Large intestine (tissue), 3 donors: Measurements from ENCODE around the gene CLK4. TPM values are rescaled to one million over a fixed set of nuclear protein-coding genes. Genes with fewer than 3 reads are reported as not detected.
"Not testable (repeated sequence)": the region's sequence is repeated elsewhere in the genome, so short reads cannot be mapped to it uniquely, and the experiment has no call there.

Experiments
- DNase-seq, 2 donors: peaks; one replicate each; pipeline versions ENCODE4 v3.0.0 to v3.0.0-alpha.2; 2013
- H3K27ac ChIP-seq: one replicate; pipeline ENCODE4 v1.5.1; 2013; ENCODE audit warnings: low read length
- H3K27me3 ChIP-seq: 2 replicates; pipeline ENCODE4 v1.6.1; 2013; ENCODE audit warnings: low read length; ENCODE audit not compliant: control insufficient read depth, insufficient read depth
- H3K36me3 ChIP-seq: 2 replicates; pipeline ENCODE4 v1.6.1; 2013; ENCODE audit warnings: low read length; ENCODE audit not compliant: control insufficient read depth, insufficient read depth
- H3K4me1 ChIP-seq: one replicate; pipeline ENCODE4 v1.6.1; 2013; ENCODE audit warnings: low read length; ENCODE audit not compliant: control insufficient read depth, insufficient read depth
- H3K4me3 ChIP-seq: one replicate; pipeline ENCODE4 v1.5.1; 2013; ENCODE audit warnings: low read length
- H3K9me3 ChIP-seq: one replicate; pipeline ENCODE4 v1.6.1; 2013; ENCODE audit warnings: mild to moderate bottlenecking, low read depth, low read length, moderate library complexity; ENCODE audit not compliant: control insufficient read depth
- WGBS: methylation state at CpG from one replicate; pipeline ENCODE4 v1.1.5; 2013; ENCODE audit warnings: low lambda C conversion rate; ENCODE audit not compliant: insufficient coverage; 5-methylcytosine and 5-hydroxymethylcytosine counted together
- polyA plus RNA-seq: library from polyadenylated mRNA; unstranded; fragments of 120-200 nt; gene quantifications from one replicate; pipeline ENCODE4 v1.2.1, GENCODE V29; 2013

CLK4 gene
- polyA plus RNA-seq, 1 donor = 45.5 TPM

GRCh38 chr5:178588769-178589168 is 38.1 kb downstream of the CLK4 start:
- Histone ChIP-seq H3K27ac (no peak overlapping the region), H3K36me3 (no peaks in the 10 kb centered on the region), H3K27me3 (peaks cover 57% of the 10 kb centered on the region), H3K9me3 (peaks cover 3% of the 10 kb centered on the region), H3K4me3 (no peak overlapping the region), H3K4me1 (no peaks in the 10 kb centered on the region)
- WGBS = no CpG with 5 or more reads among the region's 8 CpGs
- DNase-seq = no peak

GRCh38 chr5:178587763-178588611 is 38.9 kb downstream of the CLK4 start:
- H3K4me3 ChIP-seq = no peak overlapping the region
- no peaks in the 10 kb centered on the region for H3K36me3 ChIP-seq
- DNase-seq = no peak
- no peak overlapping the region for H3K27ac ChIP-seq
- peaks cover 57% of the 10 kb centered on the region for H3K27me3 ChIP-seq
- H3K4me1 ChIP-seq = no peaks in the 10 kb centered on the region
- H3K9me3 ChIP-seq = peaks cover 3% of the 10 kb centered on the region
- WGBS = 40% methylated on average over 1 of the region's 13 CpGs

GRCh38 chr5:178586396-178586795 is 40.5 kb downstream of the CLK4 start:
- Histone ChIP-seq H3K4me1 (no peaks in the 10 kb centered on the region), H3K9me3 (peaks cover 3% of the 10 kb centered on the region), H3K27me3 (peaks cover 49% of the 10 kb centered on the region), H3K27ac (no peak overlapping the region), H3K4me3 (no peak overlapping the region), H3K36me3 (no peaks in the 10 kb centered on the region)
- DNase-seq = no peak
- WGBS = no CpG with 5 or more reads among the region's 2 CpGs

- DNase-seq, H3K4me1 ChIP-seq, H3K4me3 ChIP-seq, H3K36me3 ChIP-seq, H3K27ac ChIP-seq, H3K9me3 ChIP-seq: not testable (repeated sequence)
- H3K27me3 ChIP-seq = peaks cover 40% of the 10 kb centered on the region
- WGBS = 100% methylated on average over 3 of the region's 11 CpGs
These were observed 41.4 kb downstream of the CLK4 start for GRCh38 chr5:178585421-178585820.

GRCh38 chr5:178583279-178583678 is 43.6 kb downstream of the CLK4 start:
- peaks cover 3% of the 10 kb centered on the region for H3K9me3 ChIP-seq
- H3K4me1 ChIP-seq = no peaks in the 10 kb centered on the region
- peaks cover 25% of the 10 kb centered on the region for H3K27me3 ChIP-seq
- H3K4me3 ChIP-seq = no peak overlapping the region
- H3K27ac ChIP-seq = no peak overlapping the region
- no peak for DNase-seq
- H3K36me3 ChIP-seq = no peaks in the 10 kb centered on the region
- no CpG with 5 or more reads among the region's 8 CpGs for WGBS

- H3K27ac ChIP-seq = no peak overlapping the region
- H3K4me3 ChIP-seq = no peak overlapping the region
- peaks cover 3% of the 10 kb centered on the region for H3K9me3 ChIP-seq
- DNase-seq = no peak
- no peaks in the 10 kb centered on the region for H3K36me3 ChIP-seq
- no peaks in the 10 kb centered on the region for H3K4me1 ChIP-seq
- no CpG with 5 or more reads among the region's 13 CpGs for WGBS
- H3K27me3 ChIP-seq = peaks cover 25% of the 10 kb centered on the region
These were observed 44.6 kb downstream of the CLK4 start for GRCh38 chr5:178582291-178582690.

- Histone ChIP-seq H3K27me3 (peaks cover 24% of the 10 kb centered on the region), H3K27ac (no peak overlapping the region), H3K36me3 (no peaks in the 10 kb centered on the region), H3K4me1 (no peaks in the 10 kb centered on the region), H3K4me3 (no peak overlapping the region), H3K9me3 (peaks cover 3% of the 10 kb centered on the region)
- no CpG with 5 or more reads among the region's 3 CpGs for WGBS
- no peak for DNase-seq
These were observed 45.2 kb downstream of the CLK4 start for GRCh38 chr5:178581621-178582020.

GRCh38 chr5:178580271-178580955 is 46.4 kb downstream of the CLK4 start:
- Histone ChIP-seq H3K36me3 (no peaks in the 10 kb centered on the region), H3K9me3 (peaks cover under 1% of the 10 kb centered on the region), H3K27ac (no peak overlapping the region), H3K4me1 (no peaks in the 10 kb centered on the region), H3K4me3 (no peak overlapping the region), H3K27me3 (peaks cover 28% of the 10 kb centered on the region)
- DNase-seq = no peak
- no CpG with 5 or more reads among the region's 15 CpGs for WGBS

GRCh38 chr5:178577944-178578343 is 48.9 kb downstream of the CLK4 start:
- H3K4me1 ChIP-seq = no peaks in the 10 kb centered on the region
- no peaks in the 10 kb centered on the region for H3K9me3 ChIP-seq
- 100% methylated on average over 1 of the region's 7 CpGs for WGBS
- no peaks in the 10 kb centered on the region for H3K36me3 ChIP-seq
- H3K4me3 ChIP-seq = no peak overlapping the region
- H3K27me3 ChIP-seq = peaks cover 36% of the 10 kb centered on the region
- no peak overlapping the region for H3K27ac ChIP-seq
- DNase-seq = no peak

- Histone ChIP-seq H3K36me3 (no peaks in the 10 kb centered on the region), H3K9me3 (no peaks in the 10 kb centered on the region), H3K4me1 (no peaks in the 10 kb centered on the region), H3K27me3 (peaks cover 36% of the 10 kb centered on the region), H3K27ac (no peak overlapping the region), H3K4me3 (no peak overlapping the region)
- DNase-seq = no peak
- WGBS = no CpG with 5 or more reads among the region's 31 CpGs
These were observed 49.4 kb downstream of the CLK4 start for GRCh38 chr5:178577376-178577839.
